ENCODE results near the gene STEAP2. TPM values are rescaled to one million over a fixed set of nuclear protein-coding genes. Genes with fewer than 3 reads are reported as not detected.

The STEAP2 gene
- total and polyA plus RNA-seq, 2 experiments from 2014 or later, result 2.0 to 3.4 TPM

- no peak overlapping the region for H3K27ac ChIP-seq
- DNase-seq (ENCODE audit: low read depth in 1 of 2, low spot score in 1 of 2), result no peak
- H3K9me3 ChIP-seq (ENCODE audit: low read depth), result no peaks in the 10 kb centered on the region
- no peaks in the 10 kb centered on the region for H3K27me3 ChIP-seq
- H3K36me3 ChIP-seq, result no peaks in the 10 kb centered on the region
- H3K4me1 ChIP-seq (ENCODE audit: low read depth), result no peaks in the 10 kb centered on the region
- TF ChIP-seq CTCF (IDR thresholded peaks at IDR 0.05; ENCODE audit: low read depth, low read length), result no peak
- H3K4me3 ChIP-seq, result no peak overlapping the region
These were observed 41.6 kb upstream of the STEAP2 start for GRCh38 chr7:90169891-90170290.

DNA sequence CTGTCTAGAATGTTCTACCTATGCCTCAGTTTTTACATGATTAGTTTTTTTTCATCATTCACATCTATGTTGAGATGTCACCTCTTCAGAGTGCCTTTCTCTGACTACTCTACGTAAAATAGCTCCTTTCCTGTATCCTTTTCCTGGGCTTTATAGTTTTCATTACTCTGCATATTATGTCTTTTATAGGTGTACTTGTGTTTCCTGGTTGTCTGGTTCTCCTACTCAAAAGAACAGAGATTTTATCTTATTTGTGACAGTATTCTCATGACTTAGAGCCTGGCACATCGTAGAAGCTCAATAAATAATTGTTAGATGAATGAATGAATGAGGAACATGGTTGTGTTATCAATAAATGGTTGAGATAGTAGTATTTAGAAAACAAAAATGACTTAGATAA, 39.4 kb upstream of the STEAP2 start:
- TF ChIP-seq CTCF (IDR thresholded peaks at IDR 0.05; ENCODE audit: low read depth, low read length), result no peak
- no peaks in the 10 kb centered on the region for H3K36me3 ChIP-seq
- no peak for DNase-seq (ENCODE audit: low read depth in 1 of 2, low spot score in 1 of 2)
- no peaks in the 10 kb centered on the region for H3K27me3 ChIP-seq
- H3K9me3 ChIP-seq (ENCODE audit: low read depth), result no peaks in the 10 kb centered on the region
- no peaks in the 10 kb centered on the region for H3K4me1 ChIP-seq (ENCODE audit: low read depth)
- H3K4me3 ChIP-seq, result no peak overlapping the region
- H3K27ac ChIP-seq, result no peak overlapping the region

- no peak for DNase-seq (ENCODE audit: low read depth in 1 of 2, low spot score in 1 of 2)
- Histone ChIP-seq H3K27me3 (no peaks in the 10 kb centered on the region), H3K9me3 (ENCODE audit: low read depth) (no peaks in the 10 kb centered on the region), H3K36me3 (no peaks in the 10 kb centered on the region), H3K4me1 (ENCODE audit: low read depth) (no peaks in the 10 kb centered on the region), H3K27ac (no peak overlapping the region), H3K4me3 (no peak overlapping the region)
- no peak for TF ChIP-seq CTCF (IDR thresholded peaks at IDR 0.05; ENCODE audit: low read depth, low read length)
These were observed 38.9 kb upstream of the STEAP2 start for GRCh38 chr7:90172624-90173023.

DNA sequence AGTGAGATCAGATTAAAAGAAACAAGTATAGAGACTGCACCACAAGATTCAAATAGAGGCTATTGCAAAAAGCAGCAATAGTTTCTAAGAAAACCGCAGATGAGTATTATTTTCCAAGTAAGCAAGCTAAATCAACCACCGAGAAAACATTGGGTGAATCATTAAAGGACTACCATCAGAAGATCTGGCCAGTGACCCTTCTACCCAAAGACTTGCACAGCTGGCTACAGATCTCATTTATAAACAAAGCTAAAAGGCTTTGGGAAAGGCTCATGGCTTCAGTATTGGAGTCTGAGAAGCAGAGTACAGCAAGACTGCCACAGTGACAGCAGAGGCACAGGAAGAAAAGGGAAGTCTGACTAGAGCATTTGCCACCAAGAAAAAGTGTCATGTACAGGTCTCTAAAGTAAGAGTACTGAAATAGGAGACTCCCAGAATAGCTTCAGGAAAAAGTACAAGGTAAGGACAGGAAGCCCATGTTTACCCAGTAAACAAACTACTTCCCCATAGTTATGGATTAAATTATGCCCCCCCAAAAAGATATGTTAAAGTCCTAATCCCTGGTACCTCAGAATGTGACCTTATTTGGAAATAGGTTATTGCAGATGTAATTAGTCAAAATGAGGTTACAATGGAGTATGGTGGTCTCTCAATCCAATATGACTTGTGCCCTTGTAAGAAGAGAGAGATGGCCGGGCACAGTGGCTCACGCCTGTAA, 38.3 kb upstream of the STEAP2 start:
- Histone ChIP-seq H3K4me3 (no peak overlapping the region), H3K27ac (no peak overlapping the region), H3K4me1 (ENCODE audit: low read depth) (no peaks in the 10 kb centered on the region), H3K27me3 (no peaks in the 10 kb centered on the region), H3K9me3 (ENCODE audit: low read depth) (no peaks in the 10 kb centered on the region), H3K36me3 (no peaks in the 10 kb centered on the region)
- no peak for TF ChIP-seq CTCF (IDR thresholded peaks at IDR 0.05; ENCODE audit: low read depth, low read length)
- no peak for DNase-seq (ENCODE audit: low read depth in 1 of 2, low spot score in 1 of 2)

DNA sequence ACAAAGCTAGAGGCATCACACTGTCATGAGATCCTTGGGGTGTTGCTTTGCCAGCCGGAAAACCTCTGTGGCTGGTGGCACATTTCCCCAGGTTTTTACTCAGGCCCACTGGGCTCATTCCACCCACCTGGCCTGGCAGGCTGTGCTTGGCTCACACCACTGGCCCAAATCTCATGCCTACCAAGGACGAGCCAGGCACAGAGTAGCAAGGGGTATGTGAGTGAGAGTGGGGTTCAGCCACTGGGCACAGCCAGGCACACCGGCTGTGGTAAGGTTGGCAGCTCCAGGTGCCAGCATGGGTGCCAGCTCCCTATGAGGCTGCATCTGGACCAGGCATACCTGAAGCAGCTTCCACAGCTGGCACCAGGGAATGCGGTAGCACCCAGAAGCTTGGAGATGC, 35.9 kb upstream of the STEAP2 start:
- H3K9me3 ChIP-seq (ENCODE audit: low read depth), result no peaks in the 10 kb centered on the region
- TF ChIP-seq CTCF (IDR thresholded peaks at IDR 0.05; ENCODE audit: low read depth, low read length), result no peak
- H3K4me1 ChIP-seq (ENCODE audit: low read depth), result no peaks in the 10 kb centered on the region
- H3K27me3 ChIP-seq, result no peaks in the 10 kb centered on the region
- H3K4me3 ChIP-seq, result no peak overlapping the region
- H3K36me3 ChIP-seq, result no peaks in the 10 kb centered on the region
- no peak for DNase-seq (ENCODE audit: low read depth in 1 of 2, low spot score in 1 of 2)
- H3K27ac ChIP-seq, result no peak overlapping the region
